ENCODE measurements around the gene CCDC146.

The CCDC146 gene

GRCh38 chr7:77316219-77316978, 194.0 kb downstream of the CCDC146 start:
- no peak for TF ChIP-seq CTCF (IDR thresholded peaks at IDR 0.05; ENCODE audit: borderline replicate concordance, insufficient read depth, low read depth, low read length)
- no peak overlapping the region for H3K4me3 ChIP-seq (ENCODE audit: low read depth, low read length)

GRCh38 chr7:77318019-77318418, 195.6 kb downstream of the CCDC146 start:
- H3K4me3 ChIP-seq (ENCODE audit: low read depth, low read length) = no peak overlapping the region
- no peak for TF ChIP-seq CTCF (IDR thresholded peaks at IDR 0.05; ENCODE audit: borderline replicate concordance, insufficient read depth, low read depth, low read length)

- H3K4me3 ChIP-seq (ENCODE audit: low read depth, low read length) = no peak overlapping the region
- TF ChIP-seq CTCF (IDR thresholded peaks at IDR 0.05; ENCODE audit: borderline replicate concordance, insufficient read depth, low read depth, low read length) = no peak
Observed at GRCh38 chr7:77320137-77320536, 197.7 kb downstream of the CCDC146 start.

- no peak overlapping the region for H3K4me3 ChIP-seq (ENCODE audit: low read depth, low read length)
- no peak for TF ChIP-seq CTCF (IDR thresholded peaks at IDR 0.05; ENCODE audit: borderline replicate concordance, insufficient read depth, low read depth, low read length)
Observed at GRCh38 chr7:77320714-77321113, 198.3 kb downstream of the CCDC146 start.

GRCh38 chr7:77321300-77321699, 198.9 kb downstream of the CCDC146 start:
- H3K4me3 ChIP-seq (ENCODE audit: low read depth, low read length) = no peak overlapping the region
- no peak for TF ChIP-seq CTCF (IDR thresholded peaks at IDR 0.05; ENCODE audit: borderline replicate concordance, insufficient read depth, low read depth, low read length)

- TF ChIP-seq CTCF (IDR thresholded peaks at IDR 0.05; ENCODE audit: borderline replicate concordance, insufficient read depth, low read depth, low read length) = no peak
- no peak overlapping the region for H3K4me3 ChIP-seq (ENCODE audit: low read depth, low read length)
Observed at GRCh38 chr7:77326131-77326530, 203.7 kb downstream of the CCDC146 start.
